ENCODE measurements around the gene NSL1.
"Not testable (repeated sequence)": the region's sequence is repeated elsewhere in the genome, so short reads cannot be mapped to it uniquely, and the experiment has no call there.

GRCh38 chr1:212711974-212712373 lies 79.6 kb downstream of the NSL1 start:
- TF ChIP-seq REST (IDR thresholded peaks at IDR 0.05; ENCODE audit: borderline replicate concordance); REST (CRISPR knock-in tag; IDR thresholded peaks at IDR 0.05; ENCODE audit: low read depth); E2F5 (CRISPR knock-in tag; IDR thresholded peaks at IDR 0.05); DEAF1 (CRISPR knock-in tag; IDR thresholded peaks at IDR 0.05); POLR2A (conservative IDR thresholded peaks at IDR 0.05); EP300 (IDR thresholded peaks at IDR 0.05; ENCODE audit: low read length); ZNF639 (CRISPR knock-in tag; conservative IDR thresholded peaks at IDR 0.05 in 1 of 2, IDR thresholded peaks at IDR 0.05 in 1 of 2); FOXK1 (CRISPR knock-in tag; IDR thresholded peaks at IDR 0.05; ENCODE audit: borderline replicate concordance); NCOA1 (IDR thresholded peaks at IDR 0.05; ENCODE audit: low read depth); PRDM10 (IDR thresholded peaks at IDR 0.05; ENCODE audit: partially characterized antibody); EZH2 (IDR thresholded peaks at IDR 0.05; ENCODE audit: borderline replicate concordance, low read depth, low read length); ZNF239 (CRISPR knock-in tag; IDR thresholded peaks at IDR 0.05); ZBTB1 (CRISPR knock-in tag; IDR thresholded peaks at IDR 0.05; ENCODE audit: borderline replicate concordance, low read depth): not testable (repeated sequence)

Measured in K562 (cell line).